Measurements from ENCODE around the gene LEF1.
A peak's percentile ranks its signal among the peaks of the same experiment; 100 is the strongest.

LEF1 gene

DNA sequence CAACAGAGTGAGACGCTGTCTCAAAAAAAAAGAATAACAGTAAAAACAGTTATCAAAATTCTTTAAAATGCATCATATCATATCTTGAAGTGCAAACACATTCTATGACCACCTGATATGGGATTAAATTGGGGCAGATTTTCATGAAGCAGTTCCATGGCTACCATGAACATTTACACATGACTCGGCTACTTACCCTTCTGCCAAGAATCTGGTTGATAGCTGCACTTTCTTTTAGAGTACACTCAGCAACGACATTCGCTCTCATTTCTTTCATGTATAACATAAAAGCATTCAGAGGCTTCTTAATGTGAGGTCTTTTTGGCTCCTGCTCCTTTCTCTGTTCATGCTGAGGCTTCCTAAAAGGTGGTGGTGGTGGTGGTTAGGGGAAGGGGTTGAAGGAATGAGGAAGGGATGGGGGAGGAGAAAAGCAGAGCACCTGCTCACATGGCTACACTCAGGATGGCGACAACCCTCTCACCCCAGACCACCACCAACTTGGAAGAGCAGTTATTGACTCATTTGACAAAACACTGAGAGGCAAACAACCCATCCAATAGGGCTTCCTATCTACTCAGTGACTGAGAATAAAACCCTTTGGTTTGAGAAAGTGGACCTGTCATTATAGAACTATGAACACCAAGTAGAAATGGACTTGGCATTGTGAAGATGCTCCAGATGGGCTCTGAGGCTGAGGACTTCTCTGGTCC, 90.6 kb downstream of the LEF1 start:
- DNase-seq (ENCODE audit: insufficient read length, low spot score), result no peak
- no peak for FAIRE-seq
- TF ChIP-seq, protein P1, sequence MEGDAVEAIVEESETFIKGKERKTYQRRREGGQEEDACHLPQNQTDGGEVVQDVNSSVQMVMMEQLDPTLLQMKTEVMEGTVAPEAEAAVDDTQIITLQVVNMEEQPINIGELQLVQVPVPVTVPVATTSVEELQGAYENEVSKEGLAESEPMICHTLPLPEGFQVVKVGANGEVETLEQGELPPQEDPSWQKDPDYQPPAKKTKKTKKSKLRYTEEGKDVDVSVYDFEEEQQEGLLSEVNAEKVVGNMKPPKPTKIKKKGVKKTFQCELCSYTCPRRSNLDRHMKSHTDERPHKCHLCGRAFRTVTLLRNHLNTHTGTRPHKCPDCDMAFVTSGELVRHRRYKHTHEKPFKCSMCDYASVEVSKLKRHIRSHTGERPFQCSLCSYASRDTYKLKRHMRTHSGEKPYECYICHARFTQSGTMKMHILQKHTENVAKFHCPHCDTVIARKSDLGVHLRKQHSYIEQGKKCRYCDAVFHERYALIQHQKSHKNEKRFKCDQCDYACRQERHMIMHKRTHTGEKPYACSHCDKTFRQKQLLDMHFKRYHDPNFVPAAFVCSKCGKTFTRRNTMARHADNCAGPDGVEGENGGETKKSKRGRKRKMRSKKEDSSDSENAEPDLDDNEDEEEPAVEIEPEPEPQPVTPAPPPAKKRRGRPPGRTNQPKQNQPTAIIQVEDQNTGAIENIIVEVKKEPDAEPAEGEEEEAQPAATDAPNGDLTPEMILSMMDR (IDR thresholded peaks at IDR 0.05; ENCODE audit: insufficient read depth, missing control alignments), result no peak

DNA sequence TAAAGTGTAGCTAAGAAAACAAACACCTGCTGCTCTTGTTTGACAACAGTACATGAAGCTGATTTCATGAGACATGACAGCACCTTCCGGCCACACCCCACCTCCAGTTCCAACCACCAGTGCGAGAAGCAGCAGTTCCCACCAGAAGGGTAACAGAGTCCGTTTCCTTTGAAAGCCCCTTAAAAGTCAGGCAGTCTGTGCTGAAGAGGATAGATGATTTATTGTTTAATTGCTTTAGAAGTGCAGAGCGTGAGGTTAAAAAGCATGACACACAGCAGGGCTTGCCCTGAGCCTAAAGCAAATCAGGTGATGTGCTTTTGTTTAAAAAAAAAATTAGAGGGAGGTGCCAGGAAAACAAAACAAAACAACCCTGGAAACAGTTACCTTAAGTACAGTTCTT, 96.4 kb downstream of the LEF1 start:
- DNase-seq (ENCODE audit: insufficient read length, low spot score) (no peak), FAIRE-seq (no peak)
- TF ChIP-seq, protein P1 (IDR thresholded peaks at IDR 0.05; ENCODE audit: insufficient read depth, missing control alignments), result no peak

DNA sequence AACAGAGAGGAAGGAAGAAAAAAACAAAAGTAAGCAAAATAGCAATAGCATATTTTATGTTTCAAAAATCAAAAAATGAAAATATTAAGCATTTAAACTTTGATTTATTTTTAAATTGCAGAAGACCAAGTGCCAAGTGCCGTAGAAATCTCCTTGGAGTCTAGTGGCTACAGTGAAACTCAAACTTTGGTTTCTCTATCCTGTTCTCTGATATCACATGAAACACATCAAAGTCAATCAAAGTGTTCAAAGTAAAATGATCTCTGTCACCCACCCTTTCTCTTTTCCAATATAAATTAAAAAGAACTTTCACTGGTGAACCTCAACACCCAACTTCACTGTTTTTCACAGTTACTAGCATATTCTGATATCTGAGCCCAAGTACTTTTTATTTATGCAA, 98.0 kb downstream of the LEF1 start:
- DNase-seq (ENCODE audit: insufficient read length, low spot score) (no peak), FAIRE-seq (no peak)
- TF ChIP-seq, protein P1 (IDR thresholded peaks at IDR 0.05; ENCODE audit: insufficient read depth, missing control alignments), result no peak

DNA sequence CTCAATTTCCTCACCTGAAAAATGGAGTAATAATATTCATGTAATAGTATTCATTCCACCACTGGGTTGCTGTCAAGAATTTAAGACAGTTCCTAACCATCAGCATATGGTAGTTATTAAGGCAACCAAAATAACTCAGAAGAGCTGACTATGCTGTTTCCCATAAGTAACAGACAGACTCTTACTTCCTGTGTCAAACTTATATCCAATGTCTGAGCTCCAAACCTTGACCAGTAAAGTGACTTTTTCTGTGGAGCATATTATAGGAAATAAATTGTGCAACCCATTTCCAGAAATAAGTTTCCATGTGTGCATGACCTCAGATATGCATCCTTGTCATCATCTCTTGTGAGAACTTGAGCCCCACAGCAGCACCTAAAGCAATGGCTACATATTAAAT, 100.3 kb downstream of the LEF1 start:
- TF ChIP-seq, protein P1 (IDR thresholded peaks at IDR 0.05; ENCODE audit: insufficient read depth, missing control alignments), result no peak
- FAIRE-seq, result no peak
- DNase-seq (ENCODE audit: insufficient read length, low spot score), result no peak

DNA sequence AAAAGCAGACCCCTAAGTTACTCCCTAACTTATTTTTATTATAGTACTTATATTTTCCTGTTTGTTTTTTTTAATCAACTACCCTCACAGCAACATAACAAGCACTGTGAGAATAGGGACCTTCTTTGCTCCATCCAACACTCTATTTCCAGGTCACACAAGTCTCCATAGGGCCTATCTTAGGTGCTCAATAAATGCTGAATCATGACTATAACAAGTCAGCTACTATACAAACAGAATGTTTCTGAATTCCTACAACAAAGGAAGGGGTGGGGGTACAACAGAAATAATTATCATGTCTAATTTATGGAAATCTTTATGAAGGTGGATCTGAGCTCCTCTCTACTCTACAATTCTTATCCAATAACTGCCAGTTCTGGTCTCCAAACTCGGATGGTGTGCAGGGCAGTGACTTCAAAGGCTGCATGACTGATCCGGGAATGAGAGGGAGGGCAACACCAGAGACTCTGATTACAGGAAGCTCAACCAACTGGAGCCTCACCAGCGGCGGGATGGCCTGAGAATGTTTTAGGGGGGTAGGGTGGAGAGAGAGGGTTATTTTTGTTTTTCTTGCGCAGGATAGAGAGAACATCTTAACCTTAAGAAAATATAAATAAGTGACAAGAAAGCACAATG, 107.9 kb downstream of the LEF1 start:
- FAIRE-seq (no peak), DNase-seq (ENCODE audit: insufficient read length, low spot score) (no peak)
- TF ChIP-seq, protein P1 (IDR thresholded peaks at IDR 0.05; ENCODE audit: insufficient read depth, missing control alignments), result no peak

DNA sequence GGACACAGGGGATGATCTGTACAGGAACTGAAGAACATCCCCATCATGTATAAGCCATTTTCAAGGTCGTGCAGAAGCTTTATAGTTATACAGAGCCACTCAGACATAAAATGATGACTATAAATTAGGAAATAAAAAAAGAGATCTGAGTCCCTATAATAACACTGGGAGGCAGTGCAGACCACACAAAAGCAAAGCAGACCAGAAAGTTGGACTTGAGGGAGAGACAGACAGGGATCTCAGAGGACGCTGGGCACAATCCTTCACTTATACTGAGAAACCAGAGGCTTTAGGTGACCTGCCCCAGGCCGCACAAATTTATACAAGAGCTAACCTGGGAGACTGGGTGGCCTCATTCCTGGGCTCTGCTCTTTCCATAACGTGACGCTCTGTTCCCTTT, 108.6 kb downstream of the LEF1 start:
- no peak for DNase-seq (ENCODE audit: insufficient read length, low spot score)
- FAIRE-seq, result no peak
- TF ChIP-seq, protein P1 (IDR thresholded peaks at IDR 0.05; ENCODE audit: insufficient read depth, missing control alignments), result peak; percentile 36
